ACC112 (cell line): ENCODE results near the gene HS6ST3.
A peak's percentile ranks its signal among the peaks of the same experiment; 100 is the strongest.
"Not testable (repeated sequence)": the region's sequence is repeated elsewhere in the genome, so short reads cannot be mapped to it uniquely, and the experiment has no call there.

ENCODE experiments used
- H2AFZ ChIP-seq: fragments of 200-600 bp; sonication (generic); one replicate; pipeline ENCODE4 v1.6.0; 2017; ENCODE audit warnings: antibody characterized with exemption, low read length; ENCODE audit not compliant: unreplicated experiment
- H3K27ac ChIP-seq: fragments of 200-600 bp; sonication (generic); 2 replicates; pipeline ENCODE4 v1.5.1; 2014; ENCODE audit warnings: low read depth, mild to moderate bottlenecking, antibody characterized with exemption, low read length, moderate library complexity
- H3K27me3 ChIP-seq: fragments of 200-600 bp; sonication (generic); 2 replicates; pipeline ENCODE4 v1.6.1; 2014; ENCODE audit warnings: mild to moderate bottlenecking, antibody characterized with exemption, low read length, moderate library complexity, mixed read lengths; ENCODE audit not compliant: insufficient read depth
- H3K36me3 ChIP-seq: fragments of 200-600 bp; sonication (generic); 2 replicates; pipeline ENCODE4 v1.6.1; 2016; ENCODE audit warnings: mild to moderate bottlenecking, antibody characterized with exemption, low read length, moderate library complexity, mixed read lengths; ENCODE audit not compliant: insufficient read depth
- H3K4me1 ChIP-seq: fragments of 200-600 bp; sonication (generic); one replicate; pipeline ENCODE4 v1.6.1; 2016; ENCODE audit warnings: low read length, mixed read lengths; ENCODE audit not compliant: insufficient read depth, unreplicated experiment, control insufficient read depth
- H3K4me3 ChIP-seq: fragments of 200-600 bp; sonication (generic); 2 replicates; pipeline ENCODE4 v1.5.1; 2014; ENCODE audit warnings: mild to moderate bottlenecking, low read depth, low read length
- H3K79me2 ChIP-seq: fragments of 200-600 bp; sonication (generic); one replicate; pipeline ENCODE4 v1.6.0; 2016; ENCODE audit warnings: low read length; ENCODE audit not compliant: control insufficient read depth, unreplicated experiment, insufficient read depth

HS6ST3 gene

DNA sequence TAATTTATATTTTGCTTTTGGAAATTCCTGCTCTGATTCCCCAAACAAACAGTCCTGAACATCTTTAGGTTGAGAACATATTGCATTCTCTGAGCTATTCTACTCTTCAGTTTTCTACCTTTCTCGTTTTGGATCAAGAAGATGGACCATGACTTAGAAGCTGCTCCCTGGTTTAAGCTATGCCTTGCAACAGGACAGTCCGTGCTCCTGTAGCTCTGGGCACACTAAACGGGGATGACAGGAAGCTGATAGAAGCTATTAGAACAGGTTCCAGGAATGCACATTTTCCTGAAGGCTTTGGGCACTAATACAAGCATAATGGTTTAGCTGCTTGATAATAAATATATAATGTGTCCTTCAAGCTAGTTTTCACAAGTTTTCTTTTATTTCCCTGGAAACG lies 385.2 kb downstream of the HS6ST3 start:
- peaks cover 8% of the 10 kb centered on the region; the same call in 1 of the 2 replicates for H3K27me3 ChIP-seq
- H3K4me1 ChIP-seq: no peaks in the 10 kb centered on the region
- no peak overlapping the region for H3K27ac ChIP-seq

GRCh38 chr13:96481482-96481881 lies 391.6 kb downstream of the HS6ST3 start:
- H2AFZ ChIP-seq: peak overlapping the region; percentile 20
- no peaks in the 10 kb centered on the region for H3K79me2 ChIP-seq

More for the DNA sequence above, 385.2 kb downstream of the HS6ST3 start:
- no peak overlapping the region for H3K4me3 ChIP-seq
- no peaks in the 10 kb centered on the region for H3K79me2 ChIP-seq
- H2AFZ ChIP-seq: no peak overlapping the region
- no peaks in the 10 kb centered on the region for H3K36me3 ChIP-seq

GRCh38 chr13:96490496-96490989 lies 400.6 kb downstream of the HS6ST3 start:
- Histone ChIP-seq H3K27me3 (no peaks in the 10 kb centered on the region), H3K4me1 (no peaks in the 10 kb centered on the region), H3K27ac (no peak overlapping the region), H3K4me3 (no peak overlapping the region), H3K36me3 (no peaks in the 10 kb centered on the region), H3K79me2 (no peaks in the 10 kb centered on the region), H2AFZ (no peak overlapping the region)

More at GRCh38 chr13:96481482-96481881, 391.6 kb downstream of the HS6ST3 start:
- H3K4me1 ChIP-seq: no peaks in the 10 kb centered on the region
- H3K27me3 ChIP-seq: no peaks in the 10 kb centered on the region
- no peak overlapping the region for H3K4me3 ChIP-seq
- H3K36me3 ChIP-seq: no peaks in the 10 kb centered on the region
- H3K27ac ChIP-seq: no peak overlapping the region

- no peak overlapping the region for H2AFZ ChIP-seq
- H3K79me2 ChIP-seq: no peaks in the 10 kb centered on the region
- no peak overlapping the region for H3K27ac ChIP-seq
- H3K27me3 ChIP-seq: no peaks in the 10 kb centered on the region
- no peaks in the 10 kb centered on the region for H3K4me1 ChIP-seq
- no peaks in the 10 kb centered on the region for H3K36me3 ChIP-seq
- no peak overlapping the region for H3K4me3 ChIP-seq
Observed at GRCh38 chr13:96491103-96491502, 401.2 kb downstream of the HS6ST3 start.

DNA sequence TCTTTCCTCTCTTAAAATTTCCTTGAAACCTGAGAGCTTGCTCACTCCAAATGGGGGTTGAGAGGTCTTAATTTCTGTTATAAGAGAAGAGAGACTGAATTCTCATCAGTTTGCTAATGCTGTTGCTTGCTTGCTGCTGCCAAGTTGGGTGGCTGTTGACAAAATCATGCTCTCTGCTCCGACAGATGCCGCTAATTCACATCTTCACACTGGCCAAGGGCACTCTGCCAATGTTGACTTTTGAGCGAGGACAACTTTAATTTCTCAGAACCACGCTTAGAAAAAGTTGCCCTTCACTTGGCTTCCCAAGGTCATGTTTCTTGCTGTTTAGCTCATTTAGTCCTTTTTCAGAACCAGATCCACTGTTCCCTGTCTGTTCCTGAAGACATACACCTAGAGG lies 402.9 kb downstream of the HS6ST3 start:
- H2AFZ ChIP-seq: no peak overlapping the region

DNA sequence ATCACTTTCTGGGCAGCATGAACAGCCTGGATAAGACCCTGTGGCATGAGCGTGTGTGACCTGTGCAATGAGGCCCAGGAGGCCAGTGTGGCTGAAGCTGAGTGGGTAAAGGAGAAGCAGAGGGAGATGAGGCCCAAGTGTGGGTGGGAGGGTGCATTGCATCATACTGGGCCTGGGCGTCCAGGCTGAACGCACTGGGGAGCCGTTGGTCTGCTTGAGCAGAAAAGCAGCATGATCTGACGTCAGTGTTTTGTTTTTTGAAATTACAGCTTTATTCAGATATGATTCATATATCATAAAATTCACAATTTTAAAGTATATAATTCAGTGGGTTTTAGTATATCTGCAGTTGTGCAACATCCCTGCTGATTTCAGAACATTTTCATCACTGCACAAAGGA lies 409.7 kb downstream of the HS6ST3 start:
- no peaks in the 10 kb centered on the region for H3K4me1 ChIP-seq
- H3K36me3 ChIP-seq: no peaks in the 10 kb centered on the region
- H3K4me3 ChIP-seq: no peak overlapping the region
- H3K27me3 ChIP-seq: no peaks in the 10 kb centered on the region
- H2AFZ ChIP-seq: no peak overlapping the region
- no peaks in the 10 kb centered on the region for H3K79me2 ChIP-seq
- no peak overlapping the region for H3K27ac ChIP-seq

More for the DNA sequence above, 402.9 kb downstream of the HS6ST3 start:
- H3K79me2 ChIP-seq: no peaks in the 10 kb centered on the region
- no peak overlapping the region for H3K4me3 ChIP-seq
- H3K27me3 ChIP-seq: no peaks in the 10 kb centered on the region
- H3K27ac ChIP-seq: no peak overlapping the region
- no peaks in the 10 kb centered on the region for H3K36me3 ChIP-seq
- no peaks in the 10 kb centered on the region for H3K4me1 ChIP-seq

DNA sequence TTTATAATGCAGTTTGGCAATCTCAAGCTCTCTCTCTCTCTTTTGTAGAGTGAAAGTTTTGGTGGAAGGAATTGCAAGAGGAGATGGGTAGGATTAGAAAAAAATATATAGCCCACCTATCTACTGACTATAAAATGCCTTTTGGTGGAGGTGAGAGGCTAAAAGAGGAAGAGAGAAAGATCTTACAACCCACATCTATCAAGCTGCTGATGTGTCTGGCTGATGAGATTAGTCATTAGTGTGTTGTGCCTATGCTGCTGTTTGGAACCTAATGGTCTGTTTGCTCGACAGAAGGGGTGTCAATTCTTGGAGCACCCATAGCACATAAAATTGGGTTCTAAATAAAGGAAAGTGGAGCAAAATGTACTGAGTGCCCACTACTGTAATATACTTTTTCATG lies 411.0 kb downstream of the HS6ST3 start:
- H3K4me3 ChIP-seq: no peak overlapping the region
- no peaks in the 10 kb centered on the region for H3K4me1 ChIP-seq
- no peaks in the 10 kb centered on the region for H3K27me3 ChIP-seq
- H3K79me2 ChIP-seq: no peaks in the 10 kb centered on the region
- H2AFZ ChIP-seq: no peak overlapping the region
- no peaks in the 10 kb centered on the region for H3K36me3 ChIP-seq
- no peak overlapping the region for H3K27ac ChIP-seq

GRCh38 chr13:96503481-96503880 lies 413.6 kb downstream of the HS6ST3 start:
- Histone ChIP-seq H3K36me3 (no peaks in the 10 kb centered on the region), H3K4me1 (no peaks in the 10 kb centered on the region), H3K79me2 (no peaks in the 10 kb centered on the region), H3K27ac (no peak overlapping the region), H2AFZ (no peak overlapping the region), H3K27me3 (no peaks in the 10 kb centered on the region), H3K4me3 (no peak overlapping the region)

DNA sequence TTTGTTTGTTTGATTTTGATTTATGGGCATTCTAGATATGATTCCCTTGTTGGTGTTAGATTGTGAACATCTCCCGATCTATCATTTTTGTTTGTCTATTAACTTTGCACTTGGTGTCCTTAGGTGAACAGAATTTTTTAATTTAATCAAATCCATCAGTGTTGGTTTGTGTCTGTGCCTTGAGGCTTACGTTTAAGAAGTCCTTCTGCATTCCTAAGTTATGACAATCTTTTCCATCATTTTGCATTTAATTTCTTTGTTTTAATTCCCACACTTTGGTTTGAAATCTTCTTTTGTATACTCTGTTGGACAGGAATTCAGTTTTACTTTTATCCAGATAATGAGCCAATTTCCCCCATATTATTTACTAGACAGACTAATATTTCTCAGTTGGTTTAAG lies 421.7 kb downstream of the HS6ST3 start:
- Histone ChIP-seq H2AFZ (no peak overlapping the region), H3K27ac (no peak overlapping the region), H3K4me3 (no peak overlapping the region), H3K27me3 (no peaks in the 10 kb centered on the region), H3K4me1 (no peaks in the 10 kb centered on the region), H3K36me3 (no peaks in the 10 kb centered on the region), H3K79me2 (no peaks in the 10 kb centered on the region)

- Histone ChIP-seq H3K79me2 (no peaks in the 10 kb centered on the region), H3K36me3 (no peaks in the 10 kb centered on the region), H2AFZ (no peak overlapping the region), H3K27me3 (no peaks in the 10 kb centered on the region), H3K4me3 (no peak overlapping the region), H3K27ac (no peak overlapping the region), H3K4me1 (no peaks in the 10 kb centered on the region)
Observed at GRCh38 chr13:96519380-96519779, 429.5 kb downstream of the HS6ST3 start.

- not testable (repeated sequence) for H3K27ac ChIP-seq, H3K4me1 ChIP-seq, H3K36me3 ChIP-seq, H3K27me3 ChIP-seq, H2AFZ ChIP-seq, H3K79me2 ChIP-seq, H3K4me3 ChIP-seq
Observed at GRCh38 chr13:96524398-96525020, 434.6 kb downstream of the HS6ST3 start.
